ENCODE measurements around the gene GUCY1B1.

Gene GUCY1B1

DNA sequence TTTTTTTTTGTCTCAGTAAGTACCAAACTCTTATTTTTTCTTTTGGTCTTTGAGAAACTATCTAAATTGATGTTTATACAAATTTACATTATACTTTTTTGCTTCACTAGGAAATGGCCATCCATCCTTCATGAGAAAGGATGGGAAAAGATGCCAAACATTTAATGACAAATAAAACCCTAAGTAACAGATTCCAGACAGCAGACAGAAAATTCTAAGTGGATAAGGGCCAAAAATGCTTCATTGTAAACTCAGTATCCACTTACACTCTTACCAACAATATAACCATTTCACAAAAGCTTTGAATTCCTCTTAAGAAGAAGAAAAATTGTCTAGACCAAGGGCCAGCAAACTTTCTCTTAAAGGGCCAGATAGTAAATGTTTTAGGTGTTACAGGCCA is 3.5 kb downstream of the GUCY1B1 start:
- no peak for FAIRE-seq

GRCh38 chr4:155763551-155763950 is 4.7 kb downstream of the GUCY1B1 start:
- no peak for FAIRE-seq

GRCh38 chr4:155765149-155765548 is 6.3 kb downstream of the GUCY1B1 start:
- no peak for FAIRE-seq

DNA sequence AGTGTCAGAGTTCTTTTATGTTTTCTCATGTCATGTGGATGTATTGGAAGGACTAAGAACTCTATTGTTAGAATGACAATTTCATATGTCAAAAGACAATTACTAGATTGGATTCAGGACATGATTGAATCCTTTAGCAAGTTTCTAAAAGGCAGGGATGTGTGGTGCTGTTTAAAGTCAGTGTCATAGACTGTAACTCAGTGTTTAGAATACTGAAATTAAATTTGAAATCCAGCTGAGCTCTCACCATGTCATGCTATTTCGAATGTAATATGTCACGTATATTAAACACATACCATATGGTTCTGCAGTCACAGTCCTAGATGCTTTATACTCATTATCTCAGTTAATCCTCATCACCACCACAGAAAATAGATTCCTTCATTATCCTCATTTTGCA is 7.8 kb downstream of the GUCY1B1 start:
- FAIRE-seq = no peak

- FAIRE-seq = no peak
These were observed 9.5 kb downstream of the GUCY1B1 start for GRCh38 chr4:155768370-155768769.

DNA sequence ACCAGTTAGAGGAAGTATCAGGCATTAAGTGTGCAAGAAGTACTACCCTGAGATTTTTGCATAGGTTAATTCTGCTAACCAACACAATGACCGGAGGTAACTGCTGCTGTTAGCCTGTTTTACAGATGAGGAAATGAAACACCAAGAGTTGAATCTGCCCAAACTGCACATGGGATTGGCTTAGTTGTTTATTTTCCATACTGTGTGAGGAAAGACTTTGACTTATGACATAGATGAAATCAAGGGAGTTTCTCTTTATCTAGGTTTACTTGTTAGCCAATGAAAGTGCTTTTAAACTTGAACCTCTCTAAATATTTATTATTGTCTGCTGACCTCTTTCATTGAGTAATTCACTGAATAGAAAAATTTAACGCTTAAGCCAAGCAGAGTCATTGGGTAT is 10.3 kb downstream of the GUCY1B1 start:
- FAIRE-seq = no peak

- FAIRE-seq = no peak
These were observed 13.8 kb downstream of the GUCY1B1 start for GRCh38 chr4:155772459-155773195.

GRCh38 chr4:155773196-155773800 is 14.5 kb downstream of the GUCY1B1 start:
- no peak for FAIRE-seq

- FAIRE-seq = no peak
These were observed 15.2 kb downstream of the GUCY1B1 start for GRCh38 chr4:155774033-155774432.

GRCh38 chr4:155777971-155778735 is 19.3 kb downstream of the GUCY1B1 start:
- no peak for FAIRE-seq

GRCh38 chr4:155780775-155781174 is 22.0 kb downstream of the GUCY1B1 start:
- no peak for FAIRE-seq

GRCh38 chr4:155781249-155781831 is 22.5 kb downstream of the GUCY1B1 start:
- FAIRE-seq = peak; percentile 77

- no peak for FAIRE-seq
These were observed 25.8 kb downstream of the GUCY1B1 start for GRCh38 chr4:155784637-155785036.

- no peak for FAIRE-seq
These were observed 27.0 kb downstream of the GUCY1B1 start for GRCh38 chr4:155785828-155786227.

DNA sequence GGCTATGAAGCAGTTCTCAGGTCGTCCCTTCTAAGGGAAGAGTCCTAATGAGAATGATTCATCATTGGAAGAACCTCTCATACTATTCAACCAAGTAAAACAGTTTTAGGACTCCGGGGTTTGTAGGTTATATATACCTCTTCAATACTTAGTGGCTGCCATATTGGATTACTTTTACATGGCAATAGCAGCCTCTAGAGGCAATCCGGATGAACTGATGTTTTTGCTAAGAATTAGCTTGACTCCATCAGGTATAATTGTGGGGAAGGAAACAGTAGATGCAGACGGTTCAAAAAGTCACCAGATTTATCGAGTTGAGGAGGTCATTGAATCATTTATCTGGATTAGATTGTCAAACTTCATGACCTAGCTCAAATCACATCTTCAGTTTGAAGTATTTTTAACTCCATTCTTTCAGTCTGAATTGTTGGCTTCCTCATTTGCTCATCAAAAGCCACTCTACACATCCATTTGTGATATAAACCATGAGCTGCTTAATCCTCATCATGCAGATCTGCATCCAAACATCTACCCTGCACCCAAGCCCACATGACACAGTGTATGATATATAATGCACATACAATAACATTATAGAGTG is 28.4 kb downstream of the GUCY1B1 start:
- peak; percentile 84 for FAIRE-seq

- FAIRE-seq = no peak
These were observed 30.6 kb downstream of the GUCY1B1 start for GRCh38 chr4:155789391-155789790.

DNA sequence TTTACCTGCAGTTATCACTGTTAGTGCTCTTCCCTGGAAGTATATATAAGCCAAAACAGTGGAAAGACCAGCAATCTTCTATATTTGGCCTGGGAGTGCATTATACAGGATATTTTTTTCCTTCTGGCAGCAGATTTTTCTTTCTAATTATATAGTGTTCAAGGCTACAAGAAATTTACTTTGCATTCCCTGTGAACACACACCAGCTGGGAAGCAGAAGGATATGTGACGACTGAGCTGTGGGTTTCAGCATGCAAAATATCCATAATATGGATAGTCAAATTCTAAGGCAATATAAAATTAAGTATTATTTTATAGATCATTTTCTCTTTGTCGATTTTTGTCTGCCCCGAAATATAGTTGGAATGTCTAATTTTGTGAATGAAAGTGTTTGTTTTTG is 31.2 kb downstream of the GUCY1B1 start:
- no peak for FAIRE-seq

GRCh38 chr4:155794589-155795236 is 35.9 kb downstream of the GUCY1B1 start:
- FAIRE-seq = no peak

GRCh38 chr4:155795991-155796390 is 37.2 kb downstream of the GUCY1B1 start:
- FAIRE-seq = no peak

DNA sequence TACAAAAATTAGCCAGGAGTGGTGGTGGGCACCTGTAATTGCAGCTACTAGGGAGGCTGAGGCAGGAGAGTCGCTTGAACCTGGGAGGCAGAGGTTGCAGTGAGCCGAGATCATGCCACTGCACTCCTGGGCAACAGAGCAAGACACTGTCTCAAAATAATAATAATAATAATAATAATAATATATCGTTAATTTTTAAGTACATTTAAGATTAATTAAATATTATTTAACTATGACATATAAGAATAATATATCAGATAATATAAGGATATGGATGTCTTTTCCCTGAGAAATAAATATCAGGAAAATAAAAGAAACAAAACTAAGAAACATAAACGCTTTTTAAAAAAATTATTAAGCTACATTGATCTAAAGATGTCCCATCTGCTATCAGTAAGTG is 38.8 kb downstream of the GUCY1B1 start:
- FAIRE-seq = peak; percentile 26

DNA sequence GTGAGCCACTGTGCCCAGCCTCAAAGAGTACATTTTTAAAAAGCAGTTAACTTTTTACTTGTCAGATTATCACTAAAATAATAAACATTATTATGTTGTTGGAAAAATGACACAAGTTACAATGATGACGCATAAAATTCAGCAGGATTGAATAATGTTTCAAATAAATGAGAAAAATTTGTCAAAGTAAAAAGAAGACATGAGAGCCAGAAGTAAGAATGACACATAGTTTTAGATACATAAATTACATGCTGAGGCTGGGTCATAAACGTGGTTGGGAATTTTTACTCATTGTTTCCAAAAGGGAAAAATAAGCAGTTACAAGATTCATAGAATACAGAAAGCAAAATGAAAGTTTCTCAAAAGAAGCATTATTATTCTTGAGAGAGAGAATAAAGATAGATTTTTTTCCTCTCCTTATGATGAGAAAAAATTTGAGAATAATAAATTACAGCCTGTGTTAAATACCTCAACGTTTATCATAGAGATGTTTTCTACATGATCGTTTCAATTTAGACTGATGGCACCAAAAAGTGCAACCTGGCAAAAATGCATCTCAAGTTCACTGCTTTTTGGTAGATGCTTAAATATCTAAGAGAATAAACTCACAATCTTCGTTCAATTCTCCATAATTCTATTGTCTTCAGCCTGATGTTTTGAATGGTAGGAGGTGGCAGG is 40.4 kb downstream of the GUCY1B1 start:
- no peak for FAIRE-seq

- FAIRE-seq = no peak
These were observed 40.9 kb downstream of the GUCY1B1 start for GRCh38 chr4:155799794-155800123.

Measured in TTC549 (cell line).